Measurements from ENCODE around the gene KCNC1.

Gene KCNC1

DNA sequence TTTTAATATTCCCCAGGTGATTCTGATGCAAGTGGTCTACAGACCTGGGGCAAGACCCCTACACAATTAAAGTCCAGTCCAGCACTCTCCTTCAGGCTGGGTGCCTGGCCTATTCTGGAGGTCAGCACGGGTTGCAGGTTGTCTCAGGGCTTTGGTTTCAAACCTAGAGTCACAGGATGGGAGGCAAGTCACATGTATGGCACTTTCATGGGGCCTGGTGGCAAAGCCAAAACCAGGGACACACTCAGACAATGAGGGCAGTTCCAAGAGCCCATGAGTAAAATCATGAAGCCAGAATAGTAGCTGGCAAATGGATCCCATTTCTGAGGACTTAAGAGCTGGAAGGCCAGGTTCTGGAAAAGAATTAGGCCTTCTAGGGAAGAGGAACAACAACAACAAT, 96.6 kb downstream of the KCNC1 start:
- no peak overlapping the region for H3K9ac ChIP-seq (ENCODE audit: low read length in 5 of 5)
- H3K4me3 ChIP-seq (ENCODE audit: low read depth in 1 of 5, low read length in 5 of 5), result no peak overlapping the region
- H3K27ac ChIP-seq (ENCODE audit: low read depth, low read length), result no peak overlapping the region

DNA sequence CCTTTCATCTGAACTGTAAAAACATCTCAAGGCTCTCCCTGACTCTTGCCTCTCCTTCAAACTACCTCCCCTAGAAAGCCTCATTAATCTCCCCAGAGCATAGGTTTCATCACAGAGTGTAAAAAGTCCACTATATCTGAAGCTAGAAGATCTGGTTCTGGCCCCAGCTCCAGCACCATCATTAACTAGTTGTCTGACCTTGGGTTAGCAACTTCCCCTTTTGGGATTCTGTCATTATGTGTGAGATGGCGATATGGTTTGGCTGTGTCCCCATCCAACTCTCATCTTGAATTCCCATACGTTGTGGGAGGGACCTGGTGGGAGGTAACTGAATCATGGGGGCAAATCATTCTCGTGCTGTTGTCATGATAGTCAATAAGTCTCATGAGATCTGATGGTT, 97.3 kb downstream of the KCNC1 start:
- Histone ChIP-seq H3K4me3 (ENCODE audit: low read depth in 1 of 5, low read length in 5 of 5) (no peak overlapping the region), H3K9ac (ENCODE audit: low read length in 5 of 5) (no peak overlapping the region), H3K9me3 (ENCODE audit: control insufficient read depth in 5 of 5, low read length in 5 of 5) (no peaks in the 10 kb centered on the region), H3K27me3 (ENCODE audit: control insufficient read depth in 5 of 5, insufficient read depth in 4 of 5, low read length in 5 of 5) (no peaks in the 10 kb centered on the region), H3K4me1 (ENCODE audit: control insufficient read depth in 5 of 5, insufficient read depth in 5 of 5, low read length in 5 of 5) (peaks cover 0 to 15% (median 0%) of the 10 kb centered on the region in 5 donors), H3K27ac (ENCODE audit: low read depth, low read length) (no peak overlapping the region), H3K36me3 (ENCODE audit: control insufficient read depth in 5 of 5, insufficient read depth in 5 of 5, low read length in 5 of 5) (no peaks in the 10 kb centered on the region)

More for the DNA sequence above, 96.6 kb downstream of the KCNC1 start:
- no peaks in the 10 kb centered on the region for H3K27me3 ChIP-seq (ENCODE audit: control insufficient read depth in 5 of 5, insufficient read depth in 4 of 5, low read length in 5 of 5)
- H3K9me3 ChIP-seq (ENCODE audit: control insufficient read depth in 5 of 5, low read length in 5 of 5), result no peaks in the 10 kb centered on the region
- no peaks in the 10 kb centered on the region for H3K36me3 ChIP-seq (ENCODE audit: control insufficient read depth in 5 of 5, insufficient read depth in 5 of 5, low read length in 5 of 5)
- peaks cover 0 to 15% (median 0%) of the 10 kb centered on the region in 5 donors for H3K4me1 ChIP-seq (ENCODE audit: control insufficient read depth in 5 of 5, insufficient read depth in 5 of 5, low read length in 5 of 5)
